GM21529 (cell line): ENCODE results near the gene ASMTL.

Experiments
- ATAC-seq: cut with Tn5 transposase; IDR thresholded peaks from one replicate; pipeline ENCODE4 v1.9.1; 2021; ENCODE audit not compliant: unreplicated experiment

Gene ASMTL

DNA sequence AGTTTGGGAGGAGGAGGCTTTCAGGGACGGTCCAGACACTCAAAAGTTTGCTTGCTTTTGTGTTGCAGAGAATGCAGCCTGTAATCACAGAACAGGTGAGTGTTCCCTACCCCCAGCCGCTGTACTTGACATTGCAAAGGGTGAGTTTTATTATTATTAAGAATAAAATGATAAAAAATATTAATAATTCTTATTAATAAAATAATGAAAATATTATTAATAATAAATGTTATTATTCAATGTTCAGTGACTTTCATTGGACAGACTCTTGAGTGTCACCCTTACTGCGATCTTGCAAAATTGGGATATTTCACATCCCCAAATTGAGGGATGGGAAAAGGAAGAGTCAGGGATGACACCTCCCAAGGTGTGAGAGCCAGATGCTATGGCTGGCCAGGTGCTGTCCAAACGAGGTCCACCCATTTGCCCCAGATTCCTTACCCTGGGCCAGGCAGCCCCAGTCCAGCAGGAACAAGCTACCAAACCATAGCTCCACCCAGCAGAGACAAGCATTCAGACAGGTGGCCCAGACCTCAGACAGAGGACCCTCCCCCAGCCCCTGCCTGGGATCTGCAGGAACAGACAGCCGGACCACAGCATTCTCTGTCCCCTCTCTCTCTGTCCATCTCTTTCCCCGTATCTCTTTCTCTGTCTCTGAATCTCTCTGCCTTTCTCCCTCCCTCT, 93.8 kb downstream of the ASMTL start:
- no peak for ATAC-seq

DNA sequence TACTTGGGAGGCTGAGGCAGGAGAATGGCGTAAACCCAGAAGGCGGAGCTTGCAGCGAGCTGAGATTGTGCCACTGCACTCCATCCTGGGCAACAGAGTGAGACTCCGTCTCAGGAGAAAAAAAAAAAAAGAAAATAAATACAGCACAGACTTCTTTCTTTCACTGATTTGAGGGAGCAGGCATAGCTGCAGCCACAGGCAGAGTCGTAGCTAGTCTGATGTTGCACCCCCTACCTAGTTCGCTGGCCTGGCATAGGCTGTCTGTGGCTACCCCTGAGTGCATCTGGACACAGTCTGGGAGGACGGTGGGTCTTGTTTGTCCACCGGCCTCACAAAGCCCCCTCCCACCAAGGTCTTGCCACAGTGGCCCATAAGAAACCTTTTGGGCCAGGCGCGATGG, 94.7 kb downstream of the ASMTL start:
- ATAC-seq, result no peak

DNA sequence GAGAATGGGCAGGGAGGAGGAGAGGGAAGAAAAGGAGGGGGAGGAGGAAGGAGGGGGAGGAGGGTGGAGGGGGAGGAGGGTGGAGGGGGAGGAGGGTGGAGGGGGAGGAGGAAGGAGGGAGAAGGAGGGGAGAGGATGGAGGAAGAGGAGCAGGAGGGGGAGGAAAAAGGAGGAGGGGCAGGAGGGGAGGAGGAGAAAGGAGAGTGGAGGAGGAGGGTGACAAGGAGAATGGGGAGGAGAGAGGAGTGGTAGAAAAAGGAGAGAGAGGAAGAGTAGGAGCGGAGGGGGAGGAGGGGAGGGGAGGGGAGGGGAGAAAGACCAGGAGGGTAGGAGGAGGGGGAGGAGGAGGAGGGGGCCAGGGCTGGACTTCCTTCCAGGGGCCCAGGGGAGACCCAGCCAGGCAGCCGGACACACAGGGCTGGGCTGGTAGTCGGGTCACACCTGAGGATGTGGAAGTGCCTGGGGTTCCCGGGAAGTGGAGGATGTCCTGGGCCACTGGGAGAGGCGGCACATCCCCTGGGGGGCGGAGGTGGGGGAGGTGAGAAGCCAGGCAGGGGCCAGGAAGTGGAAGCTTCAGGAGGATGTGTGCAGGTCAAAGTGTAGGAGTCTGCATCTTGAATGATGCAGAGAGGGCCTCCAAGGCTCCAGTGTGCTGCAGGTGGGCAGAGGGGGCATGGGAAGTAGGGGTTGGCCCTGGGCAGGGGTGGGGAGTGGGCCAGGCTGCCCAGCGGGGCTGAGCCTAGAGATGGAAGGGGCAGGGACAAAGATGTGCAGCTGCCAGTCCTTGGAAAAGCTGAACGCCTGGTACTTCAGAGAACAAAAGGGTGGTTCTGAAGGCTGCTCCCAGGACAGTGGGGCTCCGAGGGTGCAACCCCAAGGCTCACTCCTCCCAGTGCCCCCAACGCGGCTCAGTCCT, 97.3 kb downstream of the ASMTL start:
- ATAC-seq, result no peak

DNA sequence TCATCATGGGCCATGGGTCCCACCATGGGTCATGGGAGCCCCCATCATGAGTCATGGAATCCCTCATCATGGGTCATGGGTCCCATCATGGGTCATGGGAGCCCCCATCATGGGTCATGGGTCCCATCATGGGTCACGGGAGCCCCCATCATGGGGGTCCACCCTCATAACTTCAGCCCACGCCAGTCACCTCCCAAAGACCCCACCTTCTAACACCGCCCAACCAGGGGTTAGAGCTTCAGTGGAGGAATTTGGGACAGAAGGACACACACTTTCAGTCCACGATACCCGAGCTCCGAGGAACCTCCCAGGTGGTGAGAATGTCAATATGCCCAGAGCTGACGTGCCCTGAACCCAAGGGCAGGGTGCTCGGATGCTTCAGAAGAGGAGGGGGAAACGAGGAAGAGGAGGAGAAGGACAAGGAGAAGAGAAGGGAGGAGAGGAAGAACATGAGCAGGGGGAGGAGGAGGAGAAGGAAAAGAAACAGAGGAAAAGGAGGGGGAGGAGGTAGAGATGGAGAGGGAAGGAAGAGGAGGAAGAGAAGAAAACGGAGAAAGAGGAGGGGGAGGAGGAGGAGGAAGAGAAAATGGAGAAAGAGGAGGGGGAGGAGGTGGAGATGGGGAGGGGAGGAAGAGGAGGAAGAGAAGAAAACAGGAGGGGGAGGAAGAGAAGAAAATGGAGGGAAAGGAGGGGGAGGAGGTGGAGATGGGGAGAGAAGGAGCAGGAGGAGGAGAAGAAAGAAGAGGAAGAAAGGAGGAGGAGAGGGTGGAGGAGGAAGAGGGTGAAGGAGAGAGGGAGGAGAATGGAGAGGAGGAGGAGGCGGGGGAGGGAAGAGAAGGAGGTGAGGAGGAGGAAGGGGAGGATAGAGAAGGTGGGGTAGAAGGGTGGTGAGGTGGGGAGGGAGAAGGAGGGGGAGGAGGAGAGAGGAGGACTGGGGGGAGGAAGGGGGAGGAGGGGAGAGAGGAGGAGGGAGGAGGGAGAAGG, 98.4 kb downstream of the ASMTL start:
- no peak for ATAC-seq
